ENCODE results near the gene CYP2R1.
"Not testable (repeated sequence)": the region's sequence is repeated elsewhere in the genome, so short reads cannot be mapped to it uniquely, and the experiment has no call there.

CYP2R1 gene

GRCh38 chr11:14891143-14892035 lies 642 bp downstream of the CYP2R1 start:
- DNase-seq = peak; percentile 95

GRCh38 chr11:14886513-14886912 lies 5.5 kb downstream of the CYP2R1 start:
- DNase-seq = no peak

GRCh38 chr11:14884667-14885273 lies 7.3 kb downstream of the CYP2R1 start:
- DNase-seq = peak; percentile 10

GRCh38 chr11:14883683-14884082 lies 8.3 kb downstream of the CYP2R1 start:
- not testable (repeated sequence) for DNase-seq

- no peak for DNase-seq
These were observed 9.8 kb downstream of the CYP2R1 start for GRCh38 chr11:14882196-14882595.

- DNase-seq = no peak
These were observed 10.3 kb downstream of the CYP2R1 start for GRCh38 chr11:14881576-14882193.

- no peak for DNase-seq
These were observed 16.9 kb downstream of the CYP2R1 start for GRCh38 chr11:14875163-14875562.

GRCh38 chr11:14873632-14874031 lies 18.4 kb downstream of the CYP2R1 start:
- no peak for DNase-seq

GRCh38 chr11:14872032-14872431 lies 20.0 kb downstream of the CYP2R1 start:
- peak; percentile 16 for DNase-seq

- not testable (repeated sequence) for DNase-seq
These were observed 28.3 kb downstream of the CYP2R1 start for GRCh38 chr11:14863775-14864174.

GRCh38 chr11:14861680-14862079 lies 30.4 kb downstream of the CYP2R1 start:
- peak; percentile 71 for DNase-seq

GRCh38 chr11:14860511-14860910 lies 31.5 kb downstream of the CYP2R1 start:
- DNase-seq = peak; percentile 65

GRCh38 chr11:14858404-14858803 lies 33.6 kb downstream of the CYP2R1 start:
- peak; percentile 68 for DNase-seq

GRCh38 chr11:14857621-14858020 lies 34.4 kb downstream of the CYP2R1 start:
- DNase-seq = no peak

- peak; percentile 7 for DNase-seq
These were observed 36.1 kb downstream of the CYP2R1 start for GRCh38 chr11:14855890-14856289.

- no peak for DNase-seq
These were observed 38.0 kb downstream of the CYP2R1 start for GRCh38 chr11:14854057-14854456.

- DNase-seq = peak; percentile 75
These were observed 39.4 kb downstream of the CYP2R1 start for GRCh38 chr11:14852571-14853177.

- no peak for DNase-seq
These were observed 50.0 kb downstream of the CYP2R1 start for GRCh38 chr11:14842002-14842401.

GRCh38 chr11:14835496-14836492 lies 56.2 kb downstream of the CYP2R1 start:
- DNase-seq = no peak
